Left hindlimb (tissue), 1 donor: ENCODE measurements around the gene SLC7A10.

Source experiments
- DNase-seq: peaks from one replicate; pipeline ENCODE4 v3.0.0-alpha.2; 2018

The SLC7A10 gene

GRCh38 chr19:33254245-33254824 is 28.7 kb upstream of the SLC7A10 start:
- DNase-seq = no peak

- DNase-seq = no peak
Observed at GRCh38 chr19:33252971-33253370, 27.3 kb upstream of the SLC7A10 start.

GRCh38 chr19:33252418-33252962 is 26.8 kb upstream of the SLC7A10 start:
- DNase-seq = no peak

GRCh38 chr19:33251526-33252090 is 26.0 kb upstream of the SLC7A10 start:
- DNase-seq = no peak

- DNase-seq = no peak
Observed at GRCh38 chr19:33251076-33251475, 25.4 kb upstream of the SLC7A10 start.

- no peak for DNase-seq
Observed at GRCh38 chr19:33250500-33250899, 24.9 kb upstream of the SLC7A10 start.

- DNase-seq = no peak
Observed at GRCh38 chr19:33249740-33250366, 24.2 kb upstream of the SLC7A10 start.

GRCh38 chr19:33248954-33249613 is 23.4 kb upstream of the SLC7A10 start:
- no peak for DNase-seq

GRCh38 chr19:33248553-33248953 is 22.9 kb upstream of the SLC7A10 start:
- DNase-seq = no peak

GRCh38 chr19:33248104-33248503 is 22.5 kb upstream of the SLC7A10 start:
- DNase-seq = no peak

GRCh38 chr19:33247441-33247819 is 21.8 kb upstream of the SLC7A10 start:
- DNase-seq = no peak

GRCh38 chr19:33246709-33247440 is 21.2 kb upstream of the SLC7A10 start:
- peak; percentile 38 for DNase-seq

GRCh38 chr19:33245948-33246708 is 20.5 kb upstream of the SLC7A10 start:
- DNase-seq = peak; percentile 79

- peak; percentile 11 for DNase-seq
Observed at GRCh38 chr19:33242911-33243310, 17.3 kb upstream of the SLC7A10 start.

- peak; percentile 28 for DNase-seq
Observed at GRCh38 chr19:33242131-33242530, 16.5 kb upstream of the SLC7A10 start.

GRCh38 chr19:33241530-33242101 is 16.0 kb upstream of the SLC7A10 start:
- peak; percentile 43 for DNase-seq

- DNase-seq = no peak
Observed at GRCh38 chr19:33241091-33241529, 15.5 kb upstream of the SLC7A10 start.

- DNase-seq = peak; percentile 9
Observed at GRCh38 chr19:33240181-33240771, 14.6 kb upstream of the SLC7A10 start.

GRCh38 chr19:33239223-33239975 is 13.7 kb upstream of the SLC7A10 start:
- peak; percentile 23 for DNase-seq

GRCh38 chr19:33238481-33239149 is 13.0 kb upstream of the SLC7A10 start:
- peak; percentile 10 for DNase-seq
